ENCODE results near the gene NHLRC3. TPM values are rescaled to one million over a fixed set of nuclear protein-coding genes. Genes with fewer than 3 reads are reported as not detected.
A peak's percentile ranks its signal among the peaks of the same experiment; 100 is the strongest.

NHLRC3 gene
- total and polyA plus RNA-seq, 12 donors = 3.5 to 15.9 (median 11.4) TPM

GRCh38 chr13:39049274-39049673 lies 11.0 kb downstream of the NHLRC3 start:
- H3K4me1 ChIP-seq = peaks cover 0 to 3% (median 0%) of the 10 kb centered on the region in 9 donors
- no peak for TF ChIP-seq CTCF (IDR thresholded peaks at IDR 0.05)
- intact Hi-C loops (cut with DNase I) = loop anchor here in 2 of 10 donors (10.0 kb wide), 2 partner anchors 216 to 366 kb away; no protein-coding TSS in a partner anchor
- DNase-seq (no peak), ATAC-seq (no peak)
- H3K4me3 ChIP-seq = no peak overlapping the region
- no peaks in the 10 kb centered on the region for H3K27me3 ChIP-seq
- 93 to 96% methylated on average over 3 of the region's 3 CpGs for WGBS, 2 donors
- no peaks in the 10 kb centered on the region for H3K9me3 ChIP-seq
- peaks cover 0 to 53% (median 0%) of the 10 kb centered on the region in 9 donors for H3K36me3 ChIP-seq
- H3K27ac ChIP-seq = no peak overlapping the region

GRCh38 chr13:39051157-39051556 lies 12.9 kb downstream of the NHLRC3 start:
- H3K36me3 ChIP-seq = peaks cover 0 to 36% (median 0%) of the 10 kb centered on the region in 9 donors
- peaks cover 0 to 4% (median 0%) of the 10 kb centered on the region in 11 donors for H3K9me3 ChIP-seq
- H3K27me3 ChIP-seq = no peaks in the 10 kb centered on the region
- intact Hi-C loops (cut with DNase I) = loop anchor here (2.0 to 10.0 kb wide), 11 partner anchors 91 to 626 kb away; no protein-coding TSS in a partner anchor
- H3K4me3 ChIP-seq = no peak overlapping the region
- H3K27ac ChIP-seq = no peak overlapping the region
- DNase-seq (no peak), ATAC-seq (peak in 1 of 8 donors; percentile 46)
- WGBS, 2 donors = 28 to 33% methylated on average over 1 of the region's 1 CpG
- peak; percentile 26 to 73 (median 56) for TF ChIP-seq CTCF (IDR thresholded peaks at IDR 0.05)
- H3K4me1 ChIP-seq = peaks cover 0 to 3% (median 0%) of the 10 kb centered on the region in 9 donors

GRCh38 chr13:39052944-39053343 lies 14.7 kb downstream of the NHLRC3 start:
- no peak for TF ChIP-seq CTCF (IDR thresholded peaks at IDR 0.05)
- Histone ChIP-seq H3K36me3 (peaks cover 0 to 25% (median 0%) of the 10 kb centered on the region in 9 donors), H3K9me3 (peaks cover 0 to 12% (median 0%) of the 10 kb centered on the region in 11 donors), H3K4me3 (no peak overlapping the region), H3K4me1 (peaks cover 0 to 3% (median 0%) of the 10 kb centered on the region in 9 donors), H3K27me3 (no peaks in the 10 kb centered on the region), H3K27ac (no peak overlapping the region)
- intact Hi-C loops (cut with DNase I) = loop anchor here in 9 of 10 donors (5.0 to 10.0 kb wide), 8 partner anchors 89 to 624 kb away; no protein-coding TSS in a partner anchor
- DNase-seq (no peak), ATAC-seq (no peak)
- WGBS, 2 donors = 78 to 81% methylated on average over 6 of the region's 6 CpGs

DNA sequence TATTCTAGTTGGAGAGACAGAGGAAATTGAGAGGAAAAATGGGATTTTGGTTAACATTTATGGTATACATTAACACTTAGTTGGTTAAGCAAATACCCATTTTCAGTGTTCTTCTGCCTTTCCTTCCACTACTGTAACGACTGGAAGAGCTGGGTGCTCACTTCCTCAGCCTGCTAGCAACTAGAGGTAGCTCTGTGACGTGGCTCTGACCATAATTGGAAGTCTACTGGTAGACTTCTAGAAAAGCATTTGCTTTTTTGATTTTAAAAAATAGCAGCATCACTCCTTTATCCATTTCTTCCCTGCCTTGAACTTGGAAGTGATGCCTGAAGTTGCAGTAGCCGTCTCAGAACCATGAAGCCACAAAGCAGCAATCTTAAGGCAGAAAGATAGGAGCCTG lies 15.9 kb downstream of the NHLRC3 start:
- intact Hi-C loops (cut with DNase I) = loop anchor here in 9 of 10 donors (5.0 to 10.0 kb wide), 8 partner anchors 88 to 623 kb away; no protein-coding TSS in a partner anchor
- no peak for ATAC-seq
- 85 to 86% methylated on average over 3 of the region's 3 CpGs for WGBS, 2 donors
- DNase-seq = no peak
- no peaks in the 10 kb centered on the region for H3K27me3 ChIP-seq
- H3K36me3 ChIP-seq = peaks cover 0 to 15% (median 0%) of the 10 kb centered on the region in 9 donors
- no peak for TF ChIP-seq CTCF (IDR thresholded peaks at IDR 0.05)
- no peak overlapping the region for H3K27ac ChIP-seq
- H3K4me1 ChIP-seq = peaks cover 0 to 3% (median 0%) of the 10 kb centered on the region in 9 donors
- H3K9me3 ChIP-seq = peaks cover 0 to 12% (median 0%) of the 10 kb centered on the region in 11 donors
- H3K4me3 ChIP-seq = no peak overlapping the region

All from heart right ventricle (tissue), 16 donors.